Ovary (tissue), 3 donors: ENCODE results near the gene NPAS3.

Experiments used
- CTCF ChIP-seq, 3 donors: fragments of 450-650 bp in 2 of 3; fragments of 200-600 bp in 1 of 3; IDR thresholded peaks; one replicate each; pipeline versions ENCODE4 v1.5.1 to v1.8.0; 2016 to 2022; ENCODE audit warnings: antibody characterized with exemption in 3 of 3, mild to moderate bottlenecking in 1 of 3
- POLR2A ChIP-seq: fragments of 450-650 bp; IDR thresholded peaks from one replicate; pipeline ENCODE4 v1.6.1; 2017; ENCODE audit warnings: antibody characterized with exemption, mild to moderate bottlenecking, moderate library complexity
- donor health status: DM: no; HTN: no; CAD: no.

GRCh38 chr14:33504246-33505099 lies 565.8 kb downstream of the NPAS3 start:
- no peak for TF ChIP-seq POLR2A
- TF ChIP-seq CTCF (IDR thresholded peaks at IDR 0.05), result no peak
